Suprapubic skin (tissue), 4 donors: Measurements from ENCODE around the gene ADAMTS2. TPM values are rescaled to one million over a fixed set of nuclear protein-coding genes. Genes with fewer than 3 reads are reported as not detected.

Experiments
- DNase-seq, 2 donors: peaks; one replicate each; pipeline ENCODE4 v3.0.0-alpha.2; 2019; ENCODE audit warnings: low spot score in 2 of 2
- H3K27ac ChIP-seq: fragments of 200-600 bp; sonication (generic); one replicate; pipeline ENCODE4 v1.5.1; 2019
- H3K27me3 ChIP-seq: fragments of 200-600 bp; sonication (generic); one replicate; pipeline ENCODE4 v1.5.1; 2019
- H3K36me3 ChIP-seq: fragments of 200-600 bp; sonication (generic); one replicate; pipeline ENCODE4 v1.5.1; 2019
- H3K4me1 ChIP-seq: fragments of 200-600 bp; sonication (generic); one replicate; pipeline ENCODE4 v1.5.1; 2019
- H3K4me3 ChIP-seq: fragments of 200-600 bp; sonication (generic); one replicate; pipeline ENCODE4 v1.5.1; 2019; ENCODE audit warnings: mild to moderate bottlenecking
- H3K9me3 ChIP-seq: fragments of 200-600 bp; sonication (generic); one replicate; pipeline ENCODE4 v1.5.1; 2019
- CTCF ChIP-seq, 2 donors: fragments of 200-600 bp in 1 of 2; fragments of 450-650 bp in 1 of 2; sonication (generic) in 1 of 2; IDR thresholded peaks; one replicate each; pipeline ENCODE4 v1.5.1; 2016 to 2019; ENCODE audit warnings: antibody characterized with exemption in 2 of 2, mild to moderate bottlenecking in 1 of 2, moderate library complexity in 1 of 2
- EP300 ChIP-seq: sonication (generic); formaldehyde crosslinking; IDR thresholded peaks from one replicate; pipeline ENCODE4 v1.6.1; 2017; ENCODE audit warnings: antibody characterized with exemption
- POLR2A ChIP-seq, 2 donors: fragments of 450-650 bp; IDR thresholded peaks; one replicate each; pipeline ENCODE4 v1.6.1; 2017; ENCODE audit warnings: antibody characterized with exemption in 2 of 2, mild to moderate bottlenecking in 2 of 2, moderate library complexity in 2 of 2
- POLR2AphosphoS5 ChIP-seq, 3 donors: sonication (generic); formaldehyde crosslinking; IDR thresholded peaks; one replicate each; pipeline ENCODE4 v1.6.1; 2017; ENCODE audit warnings: antibody characterized with exemption in 3 of 3
- WGBS: methylation state at CpG from one replicate; pipeline ENCODE4 v1.1.5; 2018; 5-methylcytosine and 5-hydroxymethylcytosine counted together
- total RNA-seq, 4 donors: library from RNA; depleted of rRNA; stranded (reverse); fragments of >200 nt; gene quantifications; one replicate each; pipeline ENCODE4 v1.1.0, GENCODE V29; 2016

The ADAMTS2 gene
- total RNA-seq, 4 donors from 2014 or later, result 3.1 to 5.5 (median 4.3) TPM

DNA sequence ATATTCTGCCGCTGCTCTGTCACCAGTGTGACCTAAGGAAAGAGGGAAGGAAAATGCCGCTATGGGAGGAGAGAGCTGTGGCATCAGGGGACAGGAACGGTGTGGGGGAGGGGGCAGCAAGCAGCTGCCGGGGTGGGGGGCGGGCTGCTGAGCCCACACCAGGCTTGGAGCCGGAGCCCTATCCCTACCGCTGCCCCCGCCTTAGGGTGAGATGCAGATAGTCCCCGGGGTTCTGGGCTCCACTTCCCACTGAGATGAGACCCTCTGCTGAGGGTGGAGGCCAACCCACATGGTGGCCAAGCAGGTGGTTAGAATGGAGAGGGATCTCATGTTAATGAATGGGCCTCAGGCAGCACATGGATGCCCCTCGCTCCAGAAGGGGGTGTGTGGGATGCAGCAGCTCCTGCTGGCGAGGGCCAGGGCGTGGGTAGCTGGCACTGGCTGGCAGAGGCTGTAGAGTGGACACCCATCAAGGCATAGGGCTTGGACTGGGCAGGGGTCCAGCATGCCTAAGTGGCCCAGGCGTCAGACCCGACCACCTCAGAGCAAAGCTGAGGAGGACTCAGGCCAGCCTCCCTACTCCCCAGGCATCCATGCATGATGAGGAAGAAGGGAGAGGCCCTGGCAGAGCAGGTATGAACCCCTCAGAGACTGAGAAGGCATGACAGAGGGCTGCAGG is 153.6 kb downstream of the ADAMTS2 start:
- 73% methylated on average over 14 of the region's 14 CpGs for WGBS
- peak in 1 of 2 donors; percentile 44 for DNase-seq
- TF ChIP-seq POLR2AphosphoS5 (IDR thresholded peaks at IDR 0.05) (no peak), POLR2A (IDR thresholded peaks at IDR 0.05) (no peak), EP300 (no peak), CTCF (IDR thresholded peaks at IDR 0.05) (no peak)

GRCh38 chr5:179190851-179191505 is 154.3 kb downstream of the ADAMTS2 start:
- 100% methylated on average over 4 of the region's 26 CpGs for WGBS
- Histone ChIP-seq H3K4me3 (no peak overlapping the region), H3K4me1 (no peaks in the 10 kb centered on the region), H3K27ac (no peak overlapping the region), H3K9me3 (no peaks in the 10 kb centered on the region), H3K27me3 (peaks cover 13% of the 10 kb centered on the region), H3K36me3 (no peaks in the 10 kb centered on the region)
- TF ChIP-seq CTCF (IDR thresholded peaks at IDR 0.05) (no peak), POLR2A (IDR thresholded peaks at IDR 0.05) (no peak), POLR2AphosphoS5 (IDR thresholded peaks at IDR 0.05) (no peak), EP300 (no peak)
- DNase-seq, result peak in 1 of 2 donors; percentile 42

More for the DNA sequence above, 153.6 kb downstream of the ADAMTS2 start:
- H3K36me3 ChIP-seq, result no peaks in the 10 kb centered on the region
- H3K27ac ChIP-seq, result no peak overlapping the region
- peaks cover 5% of the 10 kb centered on the region for H3K4me1 ChIP-seq
- peaks cover 13% of the 10 kb centered on the region for H3K27me3 ChIP-seq
- H3K4me3 ChIP-seq, result no peak overlapping the region
- no peaks in the 10 kb centered on the region for H3K9me3 ChIP-seq

DNA sequence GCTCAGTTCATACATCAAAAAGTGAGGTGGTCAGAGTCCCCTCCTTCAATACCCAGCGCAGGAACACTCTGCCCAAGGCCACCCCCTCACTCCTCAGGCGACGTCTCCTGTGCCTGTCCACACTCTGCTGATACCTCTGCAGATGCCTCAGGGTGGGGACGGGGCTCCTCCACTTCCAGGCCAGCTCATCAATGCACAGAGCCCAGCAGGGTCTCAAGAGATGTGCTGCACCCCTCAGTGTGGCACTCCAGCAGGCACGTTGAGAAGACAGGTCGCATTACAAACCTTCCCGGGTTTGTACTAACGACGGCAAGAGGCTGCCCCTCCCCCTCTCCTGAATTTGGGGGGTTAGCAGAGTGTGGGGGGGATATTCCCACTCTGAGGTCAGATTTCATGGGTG is 156.6 kb downstream of the ADAMTS2 start:
- no peaks in the 10 kb centered on the region for H3K4me1 ChIP-seq
- H3K27ac ChIP-seq, result no peak overlapping the region
- H3K9me3 ChIP-seq, result no peaks in the 10 kb centered on the region
- H3K27me3 ChIP-seq, result peaks cover 13% of the 10 kb centered on the region
- WGBS, result 83% methylated on average over 1 of the region's 9 CpGs
- no peak for TF ChIP-seq POLR2A (IDR thresholded peaks at IDR 0.05)
- no peak for TF ChIP-seq POLR2AphosphoS5 (IDR thresholded peaks at IDR 0.05)
- TF ChIP-seq CTCF (IDR thresholded peaks at IDR 0.05), result no peak
- TF ChIP-seq EP300, result no peak
- no peaks in the 10 kb centered on the region for H3K36me3 ChIP-seq
- DNase-seq, result no peak
- no peak overlapping the region for H3K4me3 ChIP-seq

DNA sequence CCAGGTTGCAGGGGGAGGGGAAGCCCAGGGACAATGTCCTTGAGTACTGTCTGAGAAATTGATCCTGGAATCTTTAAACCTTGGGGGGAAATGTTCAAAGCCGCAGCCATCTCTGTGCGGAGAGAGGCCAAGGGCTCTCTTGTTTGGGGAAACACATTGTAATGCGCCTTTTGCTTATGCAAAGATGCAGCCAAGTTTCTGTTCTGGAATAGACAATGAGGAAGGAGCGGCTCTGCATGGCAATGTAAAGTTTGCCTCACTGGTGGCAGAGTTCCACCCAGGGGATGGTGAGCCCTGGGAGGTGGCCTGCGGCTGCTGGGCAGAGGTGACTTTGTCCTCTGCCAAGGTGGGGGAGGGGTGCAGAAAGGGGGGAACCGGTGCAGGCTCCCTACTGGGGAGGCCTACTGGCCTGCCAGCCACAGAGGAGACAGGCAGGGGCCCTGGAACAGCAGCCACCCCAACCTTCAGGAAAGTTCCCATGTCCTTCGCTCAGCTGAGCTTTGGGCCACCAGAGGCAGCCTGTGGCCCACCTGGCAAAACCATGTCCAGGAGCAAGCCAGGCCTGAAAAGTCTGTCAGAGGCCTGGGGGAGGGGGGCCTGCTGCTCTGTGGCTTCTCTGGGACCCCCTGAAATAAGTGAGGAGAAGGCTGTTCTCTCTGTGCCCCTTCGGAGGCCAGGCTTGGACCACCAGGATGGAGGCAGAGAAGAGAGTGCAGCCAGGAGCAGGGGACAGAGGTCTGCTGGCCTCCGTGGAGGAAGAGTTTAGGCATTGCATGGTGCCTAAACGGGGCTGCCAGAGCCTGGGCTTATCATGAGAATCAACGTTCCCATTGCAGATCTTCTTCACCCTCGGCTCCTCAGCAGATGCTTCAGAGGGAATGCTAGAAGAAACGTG is 157.3 kb downstream of the ADAMTS2 start:
- no peak overlapping the region for H3K27ac ChIP-seq
- peaks cover 16% of the 10 kb centered on the region for H3K27me3 ChIP-seq
- no peaks in the 10 kb centered on the region for H3K36me3 ChIP-seq
- H3K4me1 ChIP-seq, result no peaks in the 10 kb centered on the region
- DNase-seq, result no peak
- no peak for TF ChIP-seq CTCF (IDR thresholded peaks at IDR 0.05)
- TF ChIP-seq EP300, result no peak
- TF ChIP-seq POLR2A (IDR thresholded peaks at IDR 0.05), result no peak
- no peak for TF ChIP-seq POLR2AphosphoS5 (IDR thresholded peaks at IDR 0.05)
- H3K4me3 ChIP-seq, result no peak overlapping the region
- WGBS, result 66% methylated on average over 10 of the region's 13 CpGs
- no peaks in the 10 kb centered on the region for H3K9me3 ChIP-seq
